GM10266 (cell line): ENCODE measurements around the gene FIGNL1.

Experiments used
- DNase-seq: peaks from one replicate; pipeline ENCODE4 v3.0.0; 2012; ENCODE audit errors: extremely low spot score
- CTCF ChIP-seq: IDR thresholded peaks from 2 replicates; pipeline ENCODE4 v1.5.1; 2012; ENCODE audit warnings: mild to moderate bottlenecking, low read depth; ENCODE audit not compliant: control insufficient read depth, insufficient read depth; ENCODE audit errors: missing control alignments

Gene FIGNL1

GRCh38 chr7:50479743-50480517 is 29.8 kb upstream of the FIGNL1 start:
- no peak for DNase-seq
- TF ChIP-seq CTCF: no peak

GRCh38 chr7:50477640-50478039 is 27.5 kb upstream of the FIGNL1 start:
- TF ChIP-seq CTCF: no peak
- DNase-seq: no peak

GRCh38 chr7:50476953-50477625 is 26.9 kb upstream of the FIGNL1 start:
- DNase-seq: no peak
- TF ChIP-seq CTCF: no peak

- DNase-seq: no peak
- no peak for TF ChIP-seq CTCF
Observed at GRCh38 chr7:50475340-50475739, 25.2 kb upstream of the FIGNL1 start.

- no peak for DNase-seq
- TF ChIP-seq CTCF: no peak
Observed at GRCh38 chr7:50474382-50475160, 24.4 kb upstream of the FIGNL1 start.

- no peak for DNase-seq
- no peak for TF ChIP-seq CTCF
Observed at GRCh38 chr7:50473531-50473930, 23.4 kb upstream of the FIGNL1 start.
